ENCODE results near the gene PIGB. TPM values are rescaled to one million over a fixed set of nuclear protein-coding genes. Genes with fewer than 3 reads are reported as not detected.

PIGB gene
- total and polyA plus RNA-seq, 2 of the 13 experiments (the other 11 are each of a cell fraction or from before 2014, with no cell fraction given): 14.5 to 19.1 TPM

- TF ChIP-seq, protein P1, sequence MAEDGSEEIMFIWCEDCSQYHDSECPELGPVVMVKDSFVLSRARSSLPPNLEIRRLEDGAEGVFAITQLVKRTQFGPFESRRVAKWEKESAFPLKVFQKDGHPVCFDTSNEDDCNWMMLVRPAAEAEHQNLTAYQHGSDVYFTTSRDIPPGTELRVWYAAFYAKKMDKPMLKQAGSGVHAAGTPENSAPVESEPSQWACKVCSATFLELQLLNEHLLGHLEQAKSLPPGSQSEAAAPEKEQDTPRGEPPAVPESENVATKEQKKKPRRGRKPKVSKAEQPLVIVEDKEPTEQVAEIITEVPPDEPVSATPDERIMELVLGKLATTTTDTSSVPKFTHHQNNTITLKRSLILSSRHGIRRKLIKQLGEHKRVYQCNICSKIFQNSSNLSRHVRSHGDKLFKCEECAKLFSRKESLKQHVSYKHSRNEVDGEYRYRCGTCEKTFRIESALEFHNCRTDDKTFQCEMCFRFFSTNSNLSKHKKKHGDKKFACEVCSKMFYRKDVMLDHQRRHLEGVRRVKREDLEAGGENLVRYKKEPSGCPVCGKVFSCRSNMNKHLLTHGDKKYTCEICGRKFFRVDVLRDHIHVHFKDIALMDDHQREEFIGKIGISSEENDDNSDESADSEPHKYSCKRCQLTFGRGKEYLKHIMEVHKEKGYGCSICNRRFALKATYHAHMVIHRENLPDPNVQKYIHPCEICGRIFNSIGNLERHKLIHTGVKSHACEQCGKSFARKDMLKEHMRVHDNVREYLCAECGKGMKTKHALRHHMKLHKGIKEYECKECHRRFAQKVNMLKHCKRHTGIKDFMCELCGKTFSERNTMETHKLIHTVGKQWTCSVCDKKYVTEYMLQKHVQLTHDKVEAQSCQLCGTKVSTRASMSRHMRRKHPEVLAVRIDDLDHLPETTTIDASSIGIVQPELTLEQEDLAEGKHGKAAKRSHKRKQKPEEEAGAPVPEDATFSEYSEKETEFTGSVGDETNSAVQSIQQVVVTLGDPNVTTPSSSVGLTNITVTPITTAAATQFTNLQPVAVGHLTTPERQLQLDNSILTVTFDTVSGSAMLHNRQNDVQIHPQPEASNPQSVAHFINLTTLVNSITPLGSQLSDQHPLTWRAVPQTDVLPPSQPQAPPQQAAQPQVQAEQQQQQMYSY (CRISPR knock-in tag; IDR thresholded peaks at IDR 0.05): no peak
- TF ChIP-seq ZNF253 (CRISPR knock-in tag; IDR thresholded peaks at IDR 0.05; ENCODE audit: borderline replicate concordance) (no peak), RFXAP (CRISPR knock-in tag; IDR thresholded peaks at IDR 0.05; ENCODE audit: borderline replicate concordance) (no peak), TFDP1 (CRISPR knock-in tag; IDR thresholded peaks at IDR 0.05; ENCODE audit: borderline replicate concordance) (peak; percentile 53; the same call in 1 of the 2 replicates), GLI4 (CRISPR knock-in tag; IDR thresholded peaks at IDR 0.05; ENCODE audit: borderline replicate concordance) (0 out of 2 replicates have a peak, but pooled peaks have one; percentile 19), JDP2 (CRISPR knock-in tag; IDR thresholded peaks at IDR 0.05; ENCODE audit: borderline replicate concordance) (no peak), ZNF24 (IDR thresholded peaks at IDR 0.05) (no peak), HNRNPLL (IDR thresholded peaks at IDR 0.05; ENCODE audit: low read depth, low read length, poor library complexity, severe bottlenecking) (peak; percentile 73), E2F2 (CRISPR knock-in tag; IDR thresholded peaks at IDR 0.05; ENCODE audit: borderline replicate concordance) (0 out of 2 replicates have a peak, but pooled peaks have one; percentile 27), ISX (CRISPR knock-in tag; conservative IDR thresholded peaks at IDR 0.05) (no peak), RBM22 (optimal IDR thresholded peaks at IDR 0.05; ENCODE audit: low read length) (no peak)
- TF ChIP-seq, protein P2, sequence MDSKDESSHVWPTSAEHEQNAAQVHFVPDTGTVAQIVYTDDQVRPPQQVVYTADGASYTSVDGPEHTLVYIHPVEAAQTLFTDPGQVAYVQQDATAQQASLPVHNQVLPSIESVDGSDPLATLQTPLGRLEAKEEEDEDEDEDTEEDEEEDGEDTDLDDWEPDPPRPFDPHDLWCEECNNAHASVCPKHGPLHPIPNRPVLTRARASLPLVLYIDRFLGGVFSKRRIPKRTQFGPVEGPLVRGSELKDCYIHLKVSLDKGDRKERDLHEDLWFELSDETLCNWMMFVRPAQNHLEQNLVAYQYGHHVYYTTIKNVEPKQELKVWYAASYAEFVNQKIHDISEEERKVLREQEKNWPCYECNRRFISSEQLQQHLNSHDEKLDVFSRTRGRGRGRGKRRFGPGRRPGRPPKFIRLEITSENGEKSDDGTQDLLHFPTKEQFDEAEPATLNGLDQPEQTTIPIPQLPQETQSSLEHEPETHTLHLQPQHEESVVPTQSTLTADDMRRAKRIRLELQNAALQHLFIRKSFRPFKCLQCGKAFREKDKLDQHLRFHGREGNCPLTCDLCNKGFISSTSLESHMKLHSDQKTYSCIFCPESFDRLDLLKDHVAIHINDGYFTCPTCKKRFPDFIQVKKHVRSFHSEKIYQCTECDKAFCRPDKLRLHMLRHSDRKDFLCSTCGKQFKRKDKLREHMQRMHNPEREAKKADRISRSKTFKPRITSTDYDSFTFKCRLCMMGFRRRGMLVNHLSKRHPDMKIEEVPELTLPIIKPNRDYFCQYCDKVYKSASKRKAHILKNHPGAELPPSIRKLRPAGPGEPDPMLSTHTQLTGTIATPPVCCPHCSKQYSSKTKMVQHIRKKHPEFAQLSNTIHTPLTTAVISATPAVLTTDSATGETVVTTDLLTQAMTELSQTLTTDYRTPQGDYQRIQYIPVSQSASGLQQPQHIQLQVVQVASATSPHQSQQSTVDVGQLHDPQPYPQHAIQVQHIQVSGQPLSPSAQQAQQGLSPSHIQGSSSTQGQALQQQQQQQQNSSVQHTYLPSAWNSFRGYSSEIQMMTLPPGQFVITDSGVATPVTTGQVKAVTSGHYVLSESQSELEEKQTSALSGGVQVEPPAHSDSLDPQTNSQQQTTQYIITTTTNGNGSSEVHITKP (CRISPR knock-in tag; IDR thresholded peaks at IDR 0.05; ENCODE audit: low read depth): no peak
- TF ChIP-seq, protein P3, sequence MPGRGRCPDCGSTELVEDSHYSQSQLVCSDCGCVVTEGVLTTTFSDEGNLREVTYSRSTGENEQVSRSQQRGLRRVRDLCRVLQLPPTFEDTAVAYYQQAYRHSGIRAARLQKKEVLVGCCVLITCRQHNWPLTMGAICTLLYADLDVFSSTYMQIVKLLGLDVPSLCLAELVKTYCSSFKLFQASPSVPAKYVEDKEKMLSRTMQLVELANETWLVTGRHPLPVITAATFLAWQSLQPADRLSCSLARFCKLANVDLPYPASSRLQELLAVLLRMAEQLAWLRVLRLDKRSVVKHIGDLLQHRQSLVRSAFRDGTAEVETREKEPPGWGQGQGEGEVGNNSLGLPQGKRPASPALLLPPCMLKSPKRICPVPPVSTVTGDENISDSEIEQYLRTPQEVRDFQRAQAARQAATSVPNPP (CRISPR knock-in tag; IDR thresholded peaks at IDR 0.05): no peak
- TF ChIP-seq, protein P4, sequence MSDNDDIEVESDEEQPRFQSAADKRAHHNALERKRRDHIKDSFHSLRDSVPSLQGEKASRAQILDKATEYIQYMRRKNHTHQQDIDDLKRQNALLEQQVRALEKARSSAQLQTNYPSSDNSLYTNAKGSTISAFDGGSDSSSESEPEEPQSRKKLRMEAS (IDR thresholded peaks at IDR 0.05): peak; percentile 52
- TF ChIP-seq, protein P5, sequence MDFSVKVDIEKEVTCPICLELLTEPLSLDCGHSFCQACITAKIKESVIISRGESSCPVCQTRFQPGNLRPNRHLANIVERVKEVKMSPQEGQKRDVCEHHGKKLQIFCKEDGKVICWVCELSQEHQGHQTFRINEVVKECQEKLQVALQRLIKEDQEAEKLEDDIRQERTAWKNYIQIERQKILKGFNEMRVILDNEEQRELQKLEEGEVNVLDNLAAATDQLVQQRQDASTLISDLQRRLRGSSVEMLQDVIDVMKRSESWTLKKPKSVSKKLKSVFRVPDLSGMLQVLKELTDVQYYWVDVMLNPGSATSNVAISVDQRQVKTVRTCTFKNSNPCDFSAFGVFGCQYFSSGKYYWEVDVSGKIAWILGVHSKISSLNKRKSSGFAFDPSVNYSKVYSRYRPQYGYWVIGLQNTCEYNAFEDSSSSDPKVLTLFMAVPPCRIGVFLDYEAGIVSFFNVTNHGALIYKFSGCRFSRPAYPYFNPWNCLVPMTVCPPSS (IDR thresholded peaks at IDR 0.05): no peak
These were observed 29.1 kb upstream of the PIGB start, which contains the start of gene RAB27A (continued) for GRCh38 chr15:55289746-55290527.

All from HepG2 (cell line).